Smooth muscle cell (in vitro differentiated cells): Measurements from ENCODE around the gene PPP4C. TPM values are rescaled to one million over a fixed set of nuclear protein-coding genes. Genes with fewer than 3 reads are reported as not detected.

Experiments
- DNase-seq: peaks from one replicate; lab custom pipeline; 2025; ENCODE audit not compliant: unreplicated experiment; lab: John Stamatoyannopoulos, UW
- H2AFZ ChIP-seq: fragments of 200-600 bp; sonication (generic); 2 replicates; pipeline ENCODE4 v1.6.0; 2016; ENCODE audit warnings: antibody characterized with exemption, low read depth, mild to moderate bottlenecking
- H3F3A ChIP-seq: fragments of 200-600 bp; sonication (generic); 2 replicates; pipeline ENCODE4 v1.6.0; 2017; ENCODE audit warnings: antibody characterized with exemption, low read depth
- H3K27ac ChIP-seq: fragments of 200-600 bp; sonication (generic); 2 replicates; pipeline ENCODE4 v1.5.1; 2016; ENCODE audit warnings: low read depth, mild to moderate bottlenecking
- H3K27me3 ChIP-seq: fragments of 200-600 bp; sonication (generic); 2 replicates; pipeline ENCODE4 v1.6.1; 2016; ENCODE audit warnings: low read depth, mild to moderate bottlenecking
- H3K36me3 ChIP-seq: fragments of 200-600 bp; sonication (generic); 2 replicates; pipeline ENCODE4 v1.5.1; 2016; ENCODE audit warnings: low read depth
- H3K4me1 ChIP-seq: fragments of 200-600 bp; sonication (generic); 2 replicates; pipeline ENCODE4 v1.5.1; 2016; ENCODE audit warnings: low read depth
- H3K4me2 ChIP-seq: fragments of 200-600 bp; sonication (generic); 2 replicates; pipeline ENCODE4 v1.6.0; 2016; ENCODE audit warnings: mild to moderate bottlenecking
- H3K4me3 ChIP-seq: fragments of 200-600 bp; sonication (generic); 2 replicates; pipeline ENCODE4 v1.5.1; 2016; ENCODE audit warnings: mild to moderate bottlenecking
- H3K79me2 ChIP-seq: fragments of 200-600 bp; sonication (generic); 2 replicates; pipeline ENCODE4 v1.6.0; 2016; ENCODE audit warnings: low read depth, mild to moderate bottlenecking
- H3K9ac ChIP-seq: fragments of 200-600 bp; sonication (generic); 2 replicates; pipeline ENCODE4 v1.6.0; 2016; ENCODE audit warnings: low read depth
- H3K9me3 ChIP-seq: fragments of 200-600 bp; sonication (generic); replicated peaks from 2 replicates; pipeline ENCODE4 v1.5.1; 2016; ENCODE audit warnings: low read depth
- H4K20me1 ChIP-seq: fragments of 200-600 bp; sonication (generic); 2 replicates; pipeline ENCODE4 v1.6.0; 2016; ENCODE audit warnings: low read depth
- WGBS: methylation state at CpG from one replicate; pipeline ENCODE4 v1.1.7; 2016; ENCODE audit warnings: low lambda C conversion rate; 5-methylcytosine and 5-hydroxymethylcytosine counted together
- polyA plus RNA-seq: library from polyadenylated mRNA; unstranded; fragments of >200 nt; fragmentation: Nextera tagmentation; extraction: Ambion mirVana; gene quantifications from 2 replicates; pipeline ENCODE4 v1.2.1, GENCODE V29; 2016
- total RNA-seq: library from RNA; depleted of rRNA; stranded (reverse); fragments of >200 nt; gene quantifications from 2 replicates; pipeline ENCODE4 v1.2.3, GENCODE V29; 2014
- TF ChIP-seq, protein P1 (sequence below): fragments of 200-600 bp; sonication (generic); IDR thresholded peaks from 2 replicates; pipeline ENCODE4 v1.5.1; 2017; ENCODE audit warnings: borderline replicate concordance, mild to moderate bottlenecking, antibody characterized with exemption; ENCODE audit not compliant: insufficient read depth, poor library complexity, severe bottlenecking

PPP4C gene
- total and polyA plus RNA-seq, 2 experiments from 2014 or later: 111 to 224 TPM

DNA sequence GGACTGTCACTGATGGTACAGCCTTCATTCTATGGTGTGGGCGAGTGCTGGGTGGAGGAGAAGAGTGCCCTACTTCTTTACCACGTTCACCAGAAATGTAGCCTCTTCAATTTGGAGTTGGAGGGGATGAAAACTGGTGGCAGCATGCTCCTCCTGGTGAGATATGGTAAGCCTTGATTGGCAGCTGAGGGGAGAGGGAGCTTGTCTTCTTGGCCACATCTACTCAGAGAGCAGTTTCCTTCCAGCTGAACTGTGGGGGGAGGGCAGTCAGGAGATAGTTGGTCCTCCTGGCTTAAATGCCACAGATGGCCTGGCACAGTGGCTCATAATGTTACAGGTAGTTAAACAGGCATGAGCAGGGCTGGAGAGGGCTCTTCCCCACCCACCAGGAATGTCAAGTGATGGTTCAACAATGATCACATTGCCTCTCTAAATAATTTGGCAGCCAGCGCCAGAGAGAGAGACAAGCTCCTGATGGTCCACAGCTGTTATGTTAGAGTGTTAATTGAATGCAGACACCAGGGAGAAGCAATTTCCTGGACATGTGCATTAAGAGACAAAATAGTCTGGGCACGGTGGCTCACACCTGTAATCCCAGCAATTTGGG is 56.2 kb downstream of the PPP4C start:
- no peaks in the 10 kb centered on the region for H3K79me2 ChIP-seq
- no peak overlapping the region for H2AFZ ChIP-seq
- no peaks in the 10 kb centered on the region for H4K20me1 ChIP-seq
- no peaks in the 10 kb centered on the region for H3K4me1 ChIP-seq
- H3K36me3 ChIP-seq: no peaks in the 10 kb centered on the region
- H3F3A ChIP-seq: no peaks in the 10 kb centered on the region
- H3K27me3 ChIP-seq: no peaks in the 10 kb centered on the region
- TF ChIP-seq, protein P1, sequence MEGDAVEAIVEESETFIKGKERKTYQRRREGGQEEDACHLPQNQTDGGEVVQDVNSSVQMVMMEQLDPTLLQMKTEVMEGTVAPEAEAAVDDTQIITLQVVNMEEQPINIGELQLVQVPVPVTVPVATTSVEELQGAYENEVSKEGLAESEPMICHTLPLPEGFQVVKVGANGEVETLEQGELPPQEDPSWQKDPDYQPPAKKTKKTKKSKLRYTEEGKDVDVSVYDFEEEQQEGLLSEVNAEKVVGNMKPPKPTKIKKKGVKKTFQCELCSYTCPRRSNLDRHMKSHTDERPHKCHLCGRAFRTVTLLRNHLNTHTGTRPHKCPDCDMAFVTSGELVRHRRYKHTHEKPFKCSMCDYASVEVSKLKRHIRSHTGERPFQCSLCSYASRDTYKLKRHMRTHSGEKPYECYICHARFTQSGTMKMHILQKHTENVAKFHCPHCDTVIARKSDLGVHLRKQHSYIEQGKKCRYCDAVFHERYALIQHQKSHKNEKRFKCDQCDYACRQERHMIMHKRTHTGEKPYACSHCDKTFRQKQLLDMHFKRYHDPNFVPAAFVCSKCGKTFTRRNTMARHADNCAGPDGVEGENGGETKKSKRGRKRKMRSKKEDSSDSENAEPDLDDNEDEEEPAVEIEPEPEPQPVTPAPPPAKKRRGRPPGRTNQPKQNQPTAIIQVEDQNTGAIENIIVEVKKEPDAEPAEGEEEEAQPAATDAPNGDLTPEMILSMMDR: no peak
- DNase-seq: no peak
- 66% methylated on average over 4 of the region's 4 CpGs for WGBS
- H3K27ac ChIP-seq: no peak overlapping the region
- H3K4me3 ChIP-seq: no peak overlapping the region
- H3K4me2 ChIP-seq: no peak overlapping the region
- no peaks in the 10 kb centered on the region for H3K9me3 ChIP-seq
- no peak overlapping the region for H3K9ac ChIP-seq

DNA sequence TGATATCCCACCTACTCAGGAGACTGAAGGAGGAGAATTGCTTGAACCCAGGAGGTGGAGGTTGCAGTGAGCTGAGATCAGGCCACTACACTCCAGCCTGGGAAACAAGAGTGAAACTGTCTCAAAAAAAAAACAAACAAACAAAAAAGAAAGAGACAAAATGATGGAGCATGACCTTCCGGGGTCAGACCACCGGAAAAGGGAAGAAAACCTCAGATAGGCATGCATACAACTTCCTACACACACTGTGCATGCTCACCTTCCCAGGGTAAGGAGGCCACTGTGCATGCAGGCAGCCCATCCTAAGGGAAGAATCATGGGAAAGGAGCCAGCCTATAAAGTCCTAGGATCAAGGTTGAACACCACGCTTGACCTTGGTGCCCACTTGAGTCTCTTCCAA is 56.8 kb downstream of the PPP4C start:
- no peak for DNase-seq
- Histone ChIP-seq H3K27ac (no peak overlapping the region), H3K79me2 (no peaks in the 10 kb centered on the region), H2AFZ (no peak overlapping the region), H3K27me3 (no peaks in the 10 kb centered on the region), H3K4me1 (no peaks in the 10 kb centered on the region), H3K4me3 (no peak overlapping the region), H3F3A (no peaks in the 10 kb centered on the region), H3K9ac (no peak overlapping the region), H3K36me3 (no peaks in the 10 kb centered on the region), H3K4me2 (no peak overlapping the region), H4K20me1 (no peaks in the 10 kb centered on the region), H3K9me3 (no peaks in the 10 kb centered on the region)
- WGBS: 83% methylated on average over 3 of the region's 3 CpGs
- TF ChIP-seq, protein P1: no peak

Other genes starting within 250 kb of the PPP4C start
- gene CDIPT, start 212.8 kb upstream of the PPP4C start, total RNA-seq: 61.4 and 63.2 TPM in 2 replicates
- 90.7 and 118 TPM in 2 replicates for gene CDIPT, start 212.8 kb upstream of the PPP4C start, polyA plus RNA-seq
- 23.8 and 178 TPM in 2 replicates for gene SEZ6L2, start 176.4 kb upstream of the PPP4C start, total RNA-seq
- gene SEZ6L2, start 176.4 kb upstream of the PPP4C start, polyA plus RNA-seq: 37.5 and 46.1 TPM in 2 replicates
- gene ASPHD1, start 175.5 kb upstream of the PPP4C start, total RNA-seq: 4.1 and 7.1 TPM in 2 replicates
- 26.1 and 28.8 TPM in 2 replicates for gene ASPHD1, start 175.5 kb upstream of the PPP4C start, polyA plus RNA-seq
- 8.0 and 16.3 TPM in 2 replicates for gene KCTD13, start 149.8 kb upstream of the PPP4C start, total RNA-seq
- gene KCTD13, start 149.8 kb upstream of the PPP4C start, polyA plus RNA-seq: 23.6 and 30.5 TPM in 2 replicates
- 99.2 and 107 TPM in 2 replicates for gene TMEM219, start 113.9 kb upstream of the PPP4C start, total RNA-seq
- 176 and 186 TPM in 2 replicates for gene TMEM219, start 113.9 kb upstream of the PPP4C start, polyA plus RNA-seq
- 26.2 and 26.8 TPM in 2 replicates for gene TAOK2, start 102.1 kb upstream of the PPP4C start, total RNA-seq
- 26.0 TPM in 2 replicates for gene TAOK2, start 102.1 kb upstream of the PPP4C start, polyA plus RNA-seq
- 11.3 and 17.0 TPM in 2 replicates for gene HIRIP3, start 80.4 kb upstream of the PPP4C start, total RNA-seq
- gene HIRIP3, start 80.4 kb upstream of the PPP4C start, polyA plus RNA-seq: 13.2 and 13.9 TPM in 2 replicates
- 92.2 and 181 TPM in 2 replicates for gene INO80E, start 79.8 kb upstream of the PPP4C start, total RNA-seq
- gene INO80E, start 79.8 kb upstream of the PPP4C start, polyA plus RNA-seq: 17.7 and 19.3 TPM in 2 replicates
- 0.09 TPM in 1 of 2 replicates, not detected in the other for gene DOC2A, start 65.0 kb upstream of the PPP4C start, total RNA-seq
- gene DOC2A, start 65.0 kb upstream of the PPP4C start, polyA plus RNA-seq: not detected in 2 replicates
- not detected in 2 replicates for gene C16orf92, start 52.8 kb upstream of the PPP4C start, total RNA-seq
- not detected in 2 replicates for gene C16orf92, start 52.8 kb upstream of the PPP4C start, polyA plus RNA-seq
- 0.45 TPM in 1 of 2 replicates, not detected in the other for gene TLCD3B, start 44.7 kb upstream of the PPP4C start, total RNA-seq
- 0.48 and 1.3 TPM in 2 replicates for gene TLCD3B, start 44.7 kb upstream of the PPP4C start, polyA plus RNA-seq
- gene ALDOA, start 10.2 kb upstream of the PPP4C start, total RNA-seq: 1,112 and 1,146 TPM in 2 replicates
- gene ALDOA, start 10.2 kb upstream of the PPP4C start, polyA plus RNA-seq: 2,844 and 2,856 TPM in 2 replicates
- 0.13 and 2.0 TPM in 2 replicates for gene TBX6, start 15.9 kb downstream of the PPP4C start, total RNA-seq
- 0.50 and 1.6 TPM in 2 replicates for gene TBX6, start 15.9 kb downstream of the PPP4C start, polyA plus RNA-seq
- gene YPEL3, start 20.2 kb downstream of the PPP4C start, total RNA-seq: 32.3 and 37.5 TPM in 2 replicates
- 65.9 and 81.1 TPM in 2 replicates for gene YPEL3, start 20.2 kb downstream of the PPP4C start, polyA plus RNA-seq
- gene GDPD3, start 37.5 kb downstream of the PPP4C start, total RNA-seq: 0.85 TPM in 1 of 2 replicates, not detected in the other
- 13.4 and 17.1 TPM in 2 replicates for gene GDPD3, start 37.5 kb downstream of the PPP4C start, polyA plus RNA-seq
- 34.4 and 60.3 TPM in 2 replicates for gene MAPK3, start 47.2 kb downstream of the PPP4C start, total RNA-seq
- gene MAPK3, start 47.2 kb downstream of the PPP4C start, polyA plus RNA-seq: 20.3 and 22.3 TPM in 2 replicates
- 4.3 and 5.1 TPM in 2 replicates for gene CORO1A, start 107.6 kb downstream of the PPP4C start, total RNA-seq
- gene CORO1A, start 107.6 kb downstream of the PPP4C start, polyA plus RNA-seq: 5.6 and 6.3 TPM in 2 replicates
- gene BOLA2B, start 117.7 kb downstream of the PPP4C start, total RNA-seq: 229 and 338 TPM in 2 replicates
- 148 and 163 TPM in 2 replicates for gene BOLA2B, start 117.7 kb downstream of the PPP4C start, polyA plus RNA-seq
- 3.7 and 55.1 TPM in 2 replicates for gene SLX1A, start 117.9 kb downstream of the PPP4C start, total RNA-seq
- 90.0 and 95.5 TPM in 2 replicates for gene SLX1A, start 117.9 kb downstream of the PPP4C start, polyA plus RNA-seq
- 3.7 and 5.8 TPM in 2 replicates for gene SULT1A3, start 123.3 kb downstream of the PPP4C start, total RNA-seq
- 8.2 and 16.3 TPM in 2 replicates for gene SULT1A3, start 123.3 kb downstream of the PPP4C start, polyA plus RNA-seq
- gene NPIPB13, start 172.5 kb downstream of the PPP4C start, total RNA-seq: 1.3 and 2.2 TPM in 2 replicates
- gene NPIPB13, start 172.5 kb downstream of the PPP4C start, polyA plus RNA-seq: 1.8 and 7.0 TPM in 2 replicates